A549 (cell line): ENCODE measurements around the gene CDC42.

Experiments
- CTCF ChIP-seq: fragments of >200 bp; sonication (Bioruptor Twin); formaldehyde crosslinking; IDR thresholded peaks from 3 replicates; pipeline ENCODE4 v1.5.1; 2016
- MAFK ChIP-seq: fragments of 450-650 bp; IDR thresholded peaks from 2 replicates; pipeline ENCODE4 v1.6.1; 2014; ENCODE audit not compliant: partially characterized antibody
- RNF2 ChIP-seq: fragments of 200-600 bp; sonication (generic); IDR thresholded peaks from 2 replicates; pipeline ENCODE4 v1.6.1; 2016; ENCODE audit warnings: low read depth, mild to moderate bottlenecking, antibody characterized with exemption, moderate library complexity, borderline replicate concordance

- TF ChIP-seq RNF2 (no peak), CTCF (no peak), MAFK (no peak)
These were observed 3.0 kb downstream of the CDC42 start for GRCh38 chr1:22055463-22055862.
